Keratinocyte (primary cell): ENCODE results near the gene IKZF5.

Experiments used
- EZH2 ChIP-seq: IDR thresholded peaks from one replicate; pipeline ENCODE4 v1.6.1; 2012; ENCODE audit warnings: inconsistent platforms, mild to moderate bottlenecking, low read length, moderate library complexity
- TF ChIP-seq, protein P1 (sequence below), 3 experiments: IDR thresholded peaks in 1 of 3; conservative IDR thresholded peaks in 1 of 3; optimal IDR thresholded peaks in 1 of 3; 2 replicates in 2 of 3; 3 replicates in 1 of 3; pipeline versions ENCODE3 to v1.5.1; 2011; ENCODE audit warnings: low read length in 3 of 3, mild to moderate bottlenecking in 3 of 3, moderate library complexity in 2 of 3, control low read depth in 1 of 3, inconsistent platforms in 1 of 3; ENCODE audit not compliant: insufficient read depth in 2 of 3; ENCODE audit errors: extremely low read depth in 1 of 3

DNA sequence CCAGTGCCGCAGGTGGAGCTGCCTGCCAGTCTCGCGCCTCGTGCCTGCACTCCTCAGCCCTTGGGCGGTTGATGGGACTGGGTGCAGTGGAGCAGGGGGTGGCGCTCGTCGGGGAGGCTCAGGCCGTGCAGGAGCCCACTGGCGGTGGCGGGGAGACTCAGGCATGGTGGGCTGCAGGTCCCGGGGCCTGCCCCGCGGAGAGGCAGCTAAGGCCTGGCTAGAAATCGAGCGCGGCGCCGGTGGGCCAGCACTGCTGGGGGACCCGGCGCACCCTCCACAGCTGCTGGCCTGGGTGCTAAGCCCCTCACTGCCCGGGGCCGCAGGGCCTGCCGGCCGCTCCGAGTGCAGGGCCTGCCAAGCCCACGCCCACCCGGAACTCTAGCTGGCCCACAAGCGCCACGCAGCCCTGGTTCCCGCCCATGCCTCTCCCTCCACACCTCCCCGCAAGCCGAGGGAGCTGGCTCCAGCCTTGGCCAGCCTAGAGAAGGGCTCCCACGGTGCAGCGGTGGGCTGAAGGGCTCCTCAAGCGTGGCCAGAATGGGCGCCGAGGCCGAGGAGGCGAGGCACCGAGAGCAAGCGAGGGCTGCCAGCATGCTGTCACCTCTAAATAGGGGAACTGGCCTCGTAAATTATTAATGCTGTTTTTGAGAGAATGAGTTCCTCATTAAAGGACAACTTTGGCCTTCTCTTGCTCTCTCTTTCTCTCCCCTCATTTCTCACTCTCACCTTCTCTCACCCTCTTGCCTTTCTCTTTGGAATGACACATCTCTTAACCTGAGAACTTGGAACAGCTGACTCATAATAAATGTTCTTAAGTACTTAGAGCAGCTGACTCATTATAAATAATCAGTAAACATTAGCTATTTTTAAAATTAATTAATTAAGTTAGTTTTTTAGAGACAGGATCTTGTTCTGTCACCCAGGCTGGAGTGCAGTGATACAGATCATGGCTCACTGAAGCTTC, 5.1 kb upstream of the IKZF5 start:
- TF ChIP-seq EZH2: no peak
- TF ChIP-seq, protein P1, sequence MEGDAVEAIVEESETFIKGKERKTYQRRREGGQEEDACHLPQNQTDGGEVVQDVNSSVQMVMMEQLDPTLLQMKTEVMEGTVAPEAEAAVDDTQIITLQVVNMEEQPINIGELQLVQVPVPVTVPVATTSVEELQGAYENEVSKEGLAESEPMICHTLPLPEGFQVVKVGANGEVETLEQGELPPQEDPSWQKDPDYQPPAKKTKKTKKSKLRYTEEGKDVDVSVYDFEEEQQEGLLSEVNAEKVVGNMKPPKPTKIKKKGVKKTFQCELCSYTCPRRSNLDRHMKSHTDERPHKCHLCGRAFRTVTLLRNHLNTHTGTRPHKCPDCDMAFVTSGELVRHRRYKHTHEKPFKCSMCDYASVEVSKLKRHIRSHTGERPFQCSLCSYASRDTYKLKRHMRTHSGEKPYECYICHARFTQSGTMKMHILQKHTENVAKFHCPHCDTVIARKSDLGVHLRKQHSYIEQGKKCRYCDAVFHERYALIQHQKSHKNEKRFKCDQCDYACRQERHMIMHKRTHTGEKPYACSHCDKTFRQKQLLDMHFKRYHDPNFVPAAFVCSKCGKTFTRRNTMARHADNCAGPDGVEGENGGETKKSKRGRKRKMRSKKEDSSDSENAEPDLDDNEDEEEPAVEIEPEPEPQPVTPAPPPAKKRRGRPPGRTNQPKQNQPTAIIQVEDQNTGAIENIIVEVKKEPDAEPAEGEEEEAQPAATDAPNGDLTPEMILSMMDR (optimal IDR thresholded peaks at IDR 0.05 in 1 of 3, IDR thresholded peaks at IDR 0.05 in 1 of 3, conservative IDR thresholded peaks at IDR 0.05 in 1 of 3; ENCODE audit: extremely low read depth in 1 of 3, insufficient read depth in 2 of 3, low read length in 3 of 3): no peak
